A549 (cell line): ENCODE results near the gene RTEL1. TPM values are rescaled to one million over a fixed set of nuclear protein-coding genes. Genes with fewer than 3 reads are reported as not detected.

Experiments
- ATAC-seq, 2 experiments: fragments of 200-7000 bp in 1 of 2; fragments of >200 bp in 1 of 2; cut with Nextera tagmentation in 1 of 2; cut with Tn5 transposase in 1 of 2; 3 replicates each; pipeline versions ENCODE4 v1.8.0 to v1.9.1; 2018 to 2020; ENCODE audit warnings: mild to moderate bottlenecking in 1 of 2, moderate library complexity in 1 of 2
- CTCF ChIA-PET: fragments of 300-600 bp; sonication (Branson Sonifier 250); formaldehyde crosslinking; extraction: SDS; loops from one replicate; lab custom pipeline; 2021; ENCODE audit warnings: antibody characterized with exemption, inconsistent platforms; lab: Yijun Ruan, JAX
- POLR2A ChIA-PET: fragments of 350-600 bp; formaldehyde crosslinking; extraction: SDS; loops from one replicate; lab custom pipeline; 2021; ENCODE audit warnings: antibody characterized with exemption, inconsistent platforms; lab: Yijun Ruan, JAX
- DNase-seq, 2 experiments: peaks; one replicate each; pipeline versions ENCODE4 v3.0.0 to v3.0.0-alpha.2; 2011 to 2016; ENCODE audit warnings: low read depth in 1 of 2, low spot score in 1 of 2
- FAIRE-seq: peaks from 2 replicates; lab custom pipeline; 2011; peaks lifted over from hg19 to GRCh38; lab: Jason Lieb, UNC
- H3K27ac ChIP-seq, 2 experiments: fragments of >200 bp; sonication (Bioruptor Twin); formaldehyde crosslinking; 3 replicates each; pipeline ENCODE4 v1.5.1; 2016 to 2017
- H3K4me1 ChIP-seq: fragments of >200 bp; sonication (Bioruptor Twin); formaldehyde crosslinking; 3 replicates; pipeline ENCODE4 v1.6.1; 2016
- H3K4me2 ChIP-seq: fragments of >200 bp; sonication (Bioruptor Twin); formaldehyde crosslinking; 3 replicates; pipeline ENCODE4 v1.6.1; 2016
- H3K4me3 ChIP-seq: fragments of >200 bp; sonication (Bioruptor Twin); formaldehyde crosslinking; 3 replicates; pipeline ENCODE4 v1.5.1; 2016
- H3K9me3 ChIP-seq: fragments of >200 bp; sonication (Bioruptor Twin); formaldehyde crosslinking; 3 replicates; pipeline ENCODE4 v1.6.1; 2016
- BHLHE40 ChIP-seq: IDR thresholded peaks from 2 replicates; pipeline ENCODE4 v1.6.1; 2012; ENCODE audit warnings: low read depth, low read length, inconsistent platforms
- CBX2 ChIP-seq: fragments of 200-600 bp; sonication (generic); IDR thresholded peaks from 2 replicates; pipeline ENCODE4 v1.6.1; 2016; ENCODE audit warnings: low read depth, mild to moderate bottlenecking, borderline replicate concordance
- CBX8 ChIP-seq: fragments of 200-600 bp; sonication (generic); IDR thresholded peaks from 2 replicates; pipeline ENCODE4 v1.6.1; 2016
- CEBPB ChIP-seq, 2 experiments: fragments of >200 bp in 1 of 2; sonication (Bioruptor Twin) in 1 of 2; formaldehyde crosslinking in 1 of 2; IDR thresholded peaks; 2 replicates each; pipeline ENCODE4 v1.6.1; 2012 to 2016
- CHD4 ChIP-seq: fragments of 200-600 bp; sonication (generic); IDR thresholded peaks from 2 replicates; pipeline ENCODE4 v1.6.1; 2016; ENCODE audit warnings: antibody characterized with exemption, mild to moderate bottlenecking, borderline replicate concordance
- EHMT2 ChIP-seq: fragments of 200-600 bp; sonication (generic); IDR thresholded peaks from 2 replicates; pipeline ENCODE4 v1.6.1; 2016; ENCODE audit warnings: antibody characterized with exemption, low read depth, mild to moderate bottlenecking, moderate library complexity
- ELK1 ChIP-seq: fragments of 150-350 bp; IDR thresholded peaks from 2 replicates; pipeline ENCODE4 v1.6.1; 2014; ENCODE audit warnings: low read depth, mild to moderate bottlenecking, low read length
- EP300 ChIP-seq, 2 experiments: fragments of >200 bp; sonication (Bioruptor Twin); formaldehyde crosslinking; IDR thresholded peaks; 2 replicates in 1 of 2; 3 replicates in 1 of 2; pipeline ENCODE4 v1.6.1; 2016 to 2017
- FOSL2 ChIP-seq, 2 experiments: fragments of 450-650 bp in 1 of 2; fragments of >200 bp in 1 of 2; sonication (Bioruptor Twin) in 1 of 2; formaldehyde crosslinking; IDR thresholded peaks; 2 replicates each; pipeline versions ENCODE4 v1.5.0 to v1.6.1; 2016 to 2020; ENCODE audit warnings: mild to moderate bottlenecking in 1 of 2, moderate library complexity in 1 of 2
- FOXS1 ChIP-seq: fragments of 250-450 bp; sonication (Bioruptor Pico); IDR thresholded peaks from 2 replicates; pipeline ENCODE4 v1.5.0; 2020; ENCODE audit warnings: mild to moderate bottlenecking, moderate library complexity
- HDAC2 ChIP-seq: fragments of 200-600 bp; sonication (generic); IDR thresholded peaks from 2 replicates; pipeline ENCODE4 v1.6.1; 2016
- HES2 ChIP-seq: fragments of >200 bp; sonication (Bioruptor Twin); formaldehyde crosslinking; IDR thresholded peaks from 2 replicates; pipeline ENCODE4 v1.6.1; 2016
- JUN ChIP-seq, 2 experiments: fragments of >200 bp; sonication (Bioruptor Twin); formaldehyde crosslinking; IDR thresholded peaks; 2 replicates in 1 of 2; 3 replicates in 1 of 2; pipeline ENCODE4 v1.6.1; 2016 to 2017
- KDM1A ChIP-seq: fragments of 200-600 bp; sonication (generic); IDR thresholded peaks from 2 replicates; pipeline ENCODE4 v1.6.1; 2016; ENCODE audit warnings: low read depth, mild to moderate bottlenecking
- MAFK ChIP-seq: fragments of 450-650 bp; IDR thresholded peaks from 2 replicates; pipeline ENCODE4 v1.6.1; 2014; ENCODE audit not compliant: partially characterized antibody
- MAX ChIP-seq: IDR thresholded peaks from 2 replicates; pipeline ENCODE4 v1.6.1; 2012
- MAZ ChIP-seq: fragments of 150-350 bp; IDR thresholded peaks from 2 replicates; pipeline ENCODE4 v1.6.1; 2014; ENCODE audit warnings: antibody characterized with exemption, low read depth, low read length, borderline replicate concordance
- MYC ChIP-seq: IDR thresholded peaks from 2 replicates; pipeline ENCODE4 v1.6.1; 2012; ENCODE audit warnings: mild to moderate bottlenecking, inconsistent platforms, low read length, improper control_type of control experiment, borderline replicate concordance
- NR3C1 ChIP-seq: fragments of >200 bp; sonication (Bioruptor Twin); formaldehyde crosslinking; IDR thresholded peaks from 3 replicates; pipeline ENCODE4 v1.6.1; 2017
- PBX3 ChIP-seq: IDR thresholded peaks from 2 replicates; pipeline ENCODE4 v1.6.1; 2012
- PHF8 ChIP-seq: fragments of 200-600 bp; sonication (generic); IDR thresholded peaks from 2 replicates; pipeline ENCODE4 v1.6.1; 2016; ENCODE audit warnings: low read depth, mild to moderate bottlenecking, antibody characterized with exemption, moderate library complexity, borderline replicate concordance
- POLR2A ChIP-seq: IDR thresholded peaks from 2 replicates; pipeline ENCODE4 v1.6.1; 2012; ENCODE audit warnings: mild to moderate bottlenecking, low read length
- POLR2AphosphoS2 ChIP-seq: conservative IDR thresholded peaks from 2 replicates; pipeline ENCODE4 v1.6.1; 2012; ENCODE audit warnings: low read length, improper control_type of control experiment, inconsistent platforms
- RAD21 ChIP-seq, 2 experiments: fragments of >200 bp in 1 of 2; sonication (Bioruptor Twin) in 1 of 2; formaldehyde crosslinking in 1 of 2; IDR thresholded peaks in 1 of 2; conservative IDR thresholded peaks in 1 of 2; 2 replicates in 1 of 2; 3 replicates in 1 of 2; pipeline ENCODE4 v1.6.1; 2012 to 2018; ENCODE audit warnings: inconsistent platforms in 1 of 2
- RNF2 ChIP-seq: fragments of 200-600 bp; sonication (generic); IDR thresholded peaks from 2 replicates; pipeline ENCODE4 v1.6.1; 2016; ENCODE audit warnings: low read depth, mild to moderate bottlenecking, antibody characterized with exemption, moderate library complexity, borderline replicate concordance
- SMC3 ChIP-seq: fragments of >200 bp; sonication (Bioruptor Twin); formaldehyde crosslinking; IDR thresholded peaks from 3 replicates; pipeline ENCODE4 v1.6.1; 2018; ENCODE audit warnings: inconsistent platforms
- ZFP36 ChIP-seq: fragments of 450-650 bp; IDR thresholded peaks from 2 replicates; pipeline ENCODE4 v1.6.1; 2014; ENCODE audit warnings: borderline replicate concordance; ENCODE audit not compliant: partially characterized antibody
- ZNF302 ChIP-seq: fragments of 250-450 bp; sonication (Bioruptor Pico); IDR thresholded peaks from 2 replicates; pipeline ENCODE4 v1.9.0; 2021; ENCODE audit warnings: inconsistent platforms, mild to moderate bottlenecking, moderate library complexity
- WGBS: methylation state at CpG from one replicate; pipeline ENCODE4 v1.1.6; 2017; ENCODE audit errors: missing lambda C conversion rate; 5-methylcytosine and 5-hydroxymethylcytosine counted together
- polyA plus RNA-seq, 4 experiments: library from polyadenylated mRNA; depleted of rRNA in 3 of 4; stranded (reverse); fragments of >200 nt; fragmentation: RNase III in 1 of 4; extraction: RNeasy Plus Mini Kit Qiagen cat#74134 plus additional on column Dnase treatment in 1 of 4; gene quantifications; 2 replicates in 3 of 4; 3 replicates in 1 of 4; pipeline ENCODE4 v1.2.3, GENCODE V29; 2011 to 2017

RTEL1 gene
- polyA plus RNA-seq, 2 of the 4 experiments (the other 2 are of a cell fraction) = 11.3 to 12.6 TPM

- 94% methylated on average over 17 of the region's 19 CpGs for WGBS
- H3K4me2 ChIP-seq = no peak overlapping the region
- DNase-seq (no peak), FAIRE-seq (no peak), ATAC-seq (no peak)
- peak overlapping the region in 1 of 2 experiments; percentile 93; a peak in 3 of 6 replicates for H3K27ac ChIP-seq
- no peaks in the 10 kb centered on the region for H3K9me3 ChIP-seq
- no peak overlapping the region for H3K4me3 ChIP-seq
- ChIA-PET POLR2A (no interaction called here), CTCF (interaction anchor here (1.3 to 2.3 kb wide), 3 partner anchors 10 to 142 kb away, joined by 6 to 8 read pairs (median 6); partner anchors contain the start of gene PTK6)
- peaks cover 24% of the 10 kb centered on the region for H3K4me1 ChIP-seq
- TF ChIP-seq FOSL2 (IDR thresholded peaks at IDR 0.05) (no peak), FOSL2 (CRISPR knock-in tag; IDR thresholded peaks at IDR 0.05) (no peak), JUN (IDR thresholded peaks at IDR 0.05) (no peak), CHD4 (no peak), BHLHE40 (no peak), MAX (no peak), NR3C1 (no peak), ELK1 (no peak), POLR2AphosphoS2 (no peak), RNF2 (no peak), MYC (no peak), CBX8 (no peak), HES2 (no peak), RAD21 (conservative IDR thresholded peaks at IDR 0.05 in 1 of 2, IDR thresholded peaks at IDR 0.05 in 1 of 2) (no peak)
These were observed 21.7 kb downstream of the RTEL1 start for GRCh38 chr20:63679799-63680305.

GRCh38 chr20:63680427-63680826 is 22.3 kb downstream of the RTEL1 start:
- H3K27ac ChIP-seq = peak overlapping the region in 1 of 2 experiments; percentile 93; a peak in 3 of 6 replicates
- POLR2A ChIA-PET = no interaction called here
- no peak for ATAC-seq
- no peak for DNase-seq
- H3K4me2 ChIP-seq = no peak overlapping the region
- no peak for FAIRE-seq
- CTCF ChIA-PET = interaction anchor here (0.7 to 4.3 kb wide), 5 partner anchors 9 to 142 kb away, joined by 3 to 34 read pairs (median 6); partner anchors contain the start of gene PTK6
- WGBS = 93% methylated on average over 8 of the region's 13 CpGs
- TF ChIP-seq ZFP36 (no peak), ELK1 (no peak), FOSL2 (IDR thresholded peaks at IDR 0.05) (no peak), FOSL2 (CRISPR knock-in tag; IDR thresholded peaks at IDR 0.05) (no peak), ZNF302 (CRISPR knock-in tag) (no peak), EHMT2 (no peak), EP300 (IDR thresholded peaks at IDR 0.05) (no peak), MAZ (no peak), PBX3 (no peak), SMC3 (no peak), POLR2A (no peak), HDAC2 (no peak), RNF2 (no peak), CEBPB (IDR thresholded peaks at IDR 0.05) (no peak), CBX2 (no peak), PHF8 (no peak), MAFK (no peak), KDM1A (no peak), FOXS1 (CRISPR knock-in tag) (no peak)
- no peak overlapping the region for H3K4me3 ChIP-seq
- H3K4me1 ChIP-seq = peaks cover 24% of the 10 kb centered on the region
- H3K9me3 ChIP-seq = no peaks in the 10 kb centered on the region
